Gastroesophageal sphincter (tissue), 3 donors: ENCODE results near the gene APOL1.

ENCODE experiments used
- EP300 ChIP-seq: sonication (generic); formaldehyde crosslinking; IDR thresholded peaks from one replicate; pipeline ENCODE4 v1.6.1; 2017; ENCODE audit warnings: antibody characterized with exemption, mild to moderate bottlenecking
- POLR2A ChIP-seq, 2 donors: fragments of 450-650 bp; IDR thresholded peaks; one replicate each; pipeline ENCODE4 v1.6.1; 2017; ENCODE audit warnings: antibody characterized with exemption in 2 of 2, mild to moderate bottlenecking in 2 of 2, moderate library complexity in 1 of 2
- POLR2AphosphoS5 ChIP-seq: sonication (generic); formaldehyde crosslinking; IDR thresholded peaks from one replicate; pipeline ENCODE4 v1.6.1; 2017; ENCODE audit warnings: antibody characterized with exemption
- TF ChIP-seq, protein P1 (sequence below), 4 experiments: fragments of 200-600 bp in 2 of 4; fragments of 450-650 bp in 2 of 4; sonication (generic) in 1 of 4; IDR thresholded peaks; one replicate each; pipeline ENCODE4 v1.5.1; 2017 to 2019; ENCODE audit warnings: antibody characterized with exemption in 4 of 4, mild to moderate bottlenecking in 2 of 4, moderate library complexity in 2 of 4

DNA sequence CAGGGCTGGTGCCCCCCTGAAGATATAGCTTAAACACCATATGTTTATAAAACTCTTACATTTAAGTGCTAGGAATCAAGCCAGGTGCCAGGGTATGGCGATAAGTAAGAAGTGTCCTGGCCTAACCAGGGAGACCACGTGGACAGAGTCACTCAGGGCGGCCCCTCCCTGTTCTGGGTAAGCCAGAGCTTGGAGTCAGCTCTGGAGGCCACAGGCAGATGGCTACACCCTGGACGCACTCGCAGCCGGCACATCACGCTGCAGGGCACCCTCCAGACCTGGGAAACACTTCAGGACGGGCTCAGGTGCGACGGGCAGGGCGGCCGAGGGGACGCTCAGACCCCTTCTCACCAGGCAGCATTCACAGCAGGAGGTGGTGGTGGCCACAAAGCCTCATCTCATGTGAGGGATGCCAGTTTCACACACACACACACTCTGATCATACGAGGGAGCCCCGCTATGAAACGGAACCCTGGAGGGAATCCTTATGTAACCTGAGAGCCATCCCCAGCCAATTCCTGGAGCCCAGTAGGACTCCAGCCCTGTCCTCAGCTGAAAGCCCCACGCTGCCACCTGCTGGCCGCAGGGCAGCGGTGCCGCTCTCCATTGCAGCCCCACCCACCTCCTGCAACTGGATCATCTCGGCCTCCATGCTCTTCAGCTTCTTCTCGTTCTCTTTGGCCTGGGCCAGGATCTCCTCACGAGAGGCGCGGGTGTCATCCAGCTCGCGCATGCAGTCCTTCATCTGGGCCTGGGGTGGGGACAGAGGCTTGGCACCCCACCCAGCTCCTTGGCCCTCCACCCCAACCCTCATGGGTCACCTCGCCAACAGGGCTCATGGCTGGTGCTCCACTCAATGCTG is 33.4 kb downstream of the APOL1 start:
- no peak for TF ChIP-seq EP300
- TF ChIP-seq, protein P1, sequence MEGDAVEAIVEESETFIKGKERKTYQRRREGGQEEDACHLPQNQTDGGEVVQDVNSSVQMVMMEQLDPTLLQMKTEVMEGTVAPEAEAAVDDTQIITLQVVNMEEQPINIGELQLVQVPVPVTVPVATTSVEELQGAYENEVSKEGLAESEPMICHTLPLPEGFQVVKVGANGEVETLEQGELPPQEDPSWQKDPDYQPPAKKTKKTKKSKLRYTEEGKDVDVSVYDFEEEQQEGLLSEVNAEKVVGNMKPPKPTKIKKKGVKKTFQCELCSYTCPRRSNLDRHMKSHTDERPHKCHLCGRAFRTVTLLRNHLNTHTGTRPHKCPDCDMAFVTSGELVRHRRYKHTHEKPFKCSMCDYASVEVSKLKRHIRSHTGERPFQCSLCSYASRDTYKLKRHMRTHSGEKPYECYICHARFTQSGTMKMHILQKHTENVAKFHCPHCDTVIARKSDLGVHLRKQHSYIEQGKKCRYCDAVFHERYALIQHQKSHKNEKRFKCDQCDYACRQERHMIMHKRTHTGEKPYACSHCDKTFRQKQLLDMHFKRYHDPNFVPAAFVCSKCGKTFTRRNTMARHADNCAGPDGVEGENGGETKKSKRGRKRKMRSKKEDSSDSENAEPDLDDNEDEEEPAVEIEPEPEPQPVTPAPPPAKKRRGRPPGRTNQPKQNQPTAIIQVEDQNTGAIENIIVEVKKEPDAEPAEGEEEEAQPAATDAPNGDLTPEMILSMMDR (IDR thresholded peaks at IDR 0.05) = peak in 3 of 4 experiments; percentile 96
- TF ChIP-seq POLR2A (IDR thresholded peaks at IDR 0.05) = no peak
- TF ChIP-seq POLR2AphosphoS5 = peak; percentile 40
